ENCODE data around the gene BCL7C.

DNA sequence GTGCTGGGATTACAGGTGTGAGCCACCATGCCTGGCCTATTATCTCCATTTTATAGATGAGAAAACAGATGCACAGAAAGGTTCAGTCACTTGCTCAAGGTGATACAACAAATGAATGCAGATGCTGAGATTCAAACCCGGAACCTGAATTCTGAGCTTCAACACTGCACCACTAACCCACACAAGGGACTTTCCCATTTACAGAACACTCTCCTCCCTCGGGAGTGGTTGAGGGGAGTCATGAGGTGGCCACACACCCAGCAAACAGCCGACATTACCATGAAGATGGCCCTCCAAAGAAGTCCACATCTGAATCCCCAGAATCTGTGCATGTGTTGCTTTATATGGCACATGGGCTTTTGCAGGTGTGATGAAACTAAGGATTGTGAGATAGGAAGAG is 9.1 kb downstream of the BCL7C start:
- TF ChIP-seq, protein P1, sequence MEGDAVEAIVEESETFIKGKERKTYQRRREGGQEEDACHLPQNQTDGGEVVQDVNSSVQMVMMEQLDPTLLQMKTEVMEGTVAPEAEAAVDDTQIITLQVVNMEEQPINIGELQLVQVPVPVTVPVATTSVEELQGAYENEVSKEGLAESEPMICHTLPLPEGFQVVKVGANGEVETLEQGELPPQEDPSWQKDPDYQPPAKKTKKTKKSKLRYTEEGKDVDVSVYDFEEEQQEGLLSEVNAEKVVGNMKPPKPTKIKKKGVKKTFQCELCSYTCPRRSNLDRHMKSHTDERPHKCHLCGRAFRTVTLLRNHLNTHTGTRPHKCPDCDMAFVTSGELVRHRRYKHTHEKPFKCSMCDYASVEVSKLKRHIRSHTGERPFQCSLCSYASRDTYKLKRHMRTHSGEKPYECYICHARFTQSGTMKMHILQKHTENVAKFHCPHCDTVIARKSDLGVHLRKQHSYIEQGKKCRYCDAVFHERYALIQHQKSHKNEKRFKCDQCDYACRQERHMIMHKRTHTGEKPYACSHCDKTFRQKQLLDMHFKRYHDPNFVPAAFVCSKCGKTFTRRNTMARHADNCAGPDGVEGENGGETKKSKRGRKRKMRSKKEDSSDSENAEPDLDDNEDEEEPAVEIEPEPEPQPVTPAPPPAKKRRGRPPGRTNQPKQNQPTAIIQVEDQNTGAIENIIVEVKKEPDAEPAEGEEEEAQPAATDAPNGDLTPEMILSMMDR (IDR thresholded peaks at IDR 0.05; ENCODE audit: low read length): no peak
- TF ChIP-seq EZH2 (optimal IDR thresholded peaks at IDR 0.05; ENCODE audit: low read depth, low read length): no peak
- no peak for TF ChIP-seq EZH2phosphoT487 (IDR thresholded peaks at IDR 0.05; ENCODE audit: low read length)

All from MM.1S (cell line).